Activated B cell treated with CpG ODN at 0.5 μM for 24 hours (primary cell): ENCODE measurements around the gene MMP12. TPM values are rescaled to one million over a fixed set of nuclear protein-coding genes. Genes with fewer than 3 reads are reported as not detected.

Experiments used
- ATAC-seq: fragments of 200-7000 bp; cut with Tn5 transposase; one replicate; pipeline ENCODE4 v1.10.0; 2021; ENCODE audit warnings: low read depth, mild to moderate bottlenecking, moderate library complexity
- CTCF ChIA-PET: fragments of 350-600 bp; sonication (Branson Sonifier 250); formaldehyde crosslinking; loops from one replicate; lab custom pipeline; 2021; ENCODE audit warnings: antibody characterized with exemption; lab: Charles Lee
- POLR2A ChIA-PET: fragments of 350-600 bp; sonication (Branson Sonifier 250); formaldehyde crosslinking; loops from one replicate; lab custom pipeline; 2021; ENCODE audit warnings: antibody characterized with exemption; lab: Charles Lee
- DNase-seq: peaks from one replicate; pipeline ENCODE4 v3.0.0; 2022
- H3K27ac Mint-ChIP-seq: one replicate; pipeline ENCODE4 v1.8.0; 2020; ENCODE audit warnings: mixed read lengths
- H3K27me3 Mint-ChIP-seq: one replicate; pipeline ENCODE4 v1.8.0; 2021; ENCODE audit warnings: mixed read lengths
- H3K36me3 Mint-ChIP-seq: one replicate; pipeline ENCODE4 v1.8.0; 2021; ENCODE audit warnings: low read depth, mixed read lengths
- H3K4me1 Mint-ChIP-seq: one replicate; pipeline ENCODE4 v1.8.0; 2021; ENCODE audit warnings: mixed read lengths
- H3K4me3 Mint-ChIP-seq: one replicate; pipeline ENCODE4 v1.8.0; 2020; ENCODE audit warnings: mild to moderate bottlenecking, mixed read lengths
- H3K9me3 Mint-ChIP-seq: one replicate; pipeline ENCODE4 v1.8.0; 2020; ENCODE audit warnings: mixed read lengths
- intact Hi-C: fragments of 100-400 bp; cut with micrococcal nuclease; formaldehyde crosslinking; loops from one replicate; pipeline ENCODE4 v1.15.1; 2024
- total RNA-seq: library from RNA; stranded (reverse); gene quantifications from 2 replicates; pipeline ENCODE4 v1.2.3, GENCODE V29; 2022
- TF ChIP-seq, protein P1 (sequence below): fragments of 200-600 bp; IDR thresholded peaks from one replicate; pipeline ENCODE4 v1.8.0; 2022; ENCODE audit warnings: antibody characterized with exemption, mild to moderate bottlenecking

Gene MMP12
- total RNA-seq, 1 donor from 2014 or later: not detected

DNA sequence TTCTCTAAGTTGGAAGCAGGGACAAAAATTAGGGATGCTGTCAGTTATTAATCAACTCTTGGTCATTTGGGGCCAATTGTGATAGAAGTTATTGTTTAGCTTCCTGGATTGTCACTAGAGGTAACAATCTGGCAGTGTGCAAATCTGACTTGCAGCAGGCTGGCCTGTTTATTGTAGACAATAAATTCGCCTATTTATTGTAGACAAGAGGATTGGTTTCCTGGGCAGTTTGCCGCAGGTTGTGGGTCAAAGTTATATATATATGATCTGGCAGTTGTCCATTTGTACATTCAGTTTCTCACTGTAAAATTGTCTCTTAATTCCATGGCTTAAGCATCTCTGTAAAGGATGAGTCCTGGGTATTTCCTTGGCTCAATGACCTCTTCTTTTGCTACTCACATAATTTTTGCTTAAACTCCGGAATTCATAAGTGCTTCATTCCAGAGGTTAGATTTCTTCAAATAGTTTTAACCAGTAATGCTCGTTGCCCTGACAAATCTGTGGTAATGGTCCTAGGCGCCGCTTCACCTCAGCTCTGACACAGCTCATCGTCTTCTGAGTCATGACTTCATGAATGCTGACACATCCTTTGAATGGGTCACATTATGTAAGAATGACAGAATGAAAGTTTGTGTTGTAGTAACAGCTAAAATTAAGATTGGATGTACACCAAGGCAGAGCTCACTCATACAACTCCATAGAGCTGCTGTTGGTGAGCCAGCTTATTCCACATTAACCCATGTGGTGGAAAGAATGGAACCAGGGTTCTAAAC lies 23.6 kb downstream of the MMP12 start:
- CTCF ChIA-PET: no interaction called here
- H3K36me3 Mint-ChIP-seq: no peaks in the 10 kb centered on the region
- peaks cover 7% of the 10 kb centered on the region for H3K27me3 Mint-ChIP-seq
- TF ChIP-seq, protein P1, sequence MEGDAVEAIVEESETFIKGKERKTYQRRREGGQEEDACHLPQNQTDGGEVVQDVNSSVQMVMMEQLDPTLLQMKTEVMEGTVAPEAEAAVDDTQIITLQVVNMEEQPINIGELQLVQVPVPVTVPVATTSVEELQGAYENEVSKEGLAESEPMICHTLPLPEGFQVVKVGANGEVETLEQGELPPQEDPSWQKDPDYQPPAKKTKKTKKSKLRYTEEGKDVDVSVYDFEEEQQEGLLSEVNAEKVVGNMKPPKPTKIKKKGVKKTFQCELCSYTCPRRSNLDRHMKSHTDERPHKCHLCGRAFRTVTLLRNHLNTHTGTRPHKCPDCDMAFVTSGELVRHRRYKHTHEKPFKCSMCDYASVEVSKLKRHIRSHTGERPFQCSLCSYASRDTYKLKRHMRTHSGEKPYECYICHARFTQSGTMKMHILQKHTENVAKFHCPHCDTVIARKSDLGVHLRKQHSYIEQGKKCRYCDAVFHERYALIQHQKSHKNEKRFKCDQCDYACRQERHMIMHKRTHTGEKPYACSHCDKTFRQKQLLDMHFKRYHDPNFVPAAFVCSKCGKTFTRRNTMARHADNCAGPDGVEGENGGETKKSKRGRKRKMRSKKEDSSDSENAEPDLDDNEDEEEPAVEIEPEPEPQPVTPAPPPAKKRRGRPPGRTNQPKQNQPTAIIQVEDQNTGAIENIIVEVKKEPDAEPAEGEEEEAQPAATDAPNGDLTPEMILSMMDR: no peak
- intact Hi-C loops: no loop called here
- no peak for ATAC-seq
- H3K4me1 Mint-ChIP-seq: no peaks in the 10 kb centered on the region
- no peaks in the 10 kb centered on the region for H3K9me3 Mint-ChIP-seq
- no peak overlapping the region for H3K4me3 Mint-ChIP-seq
- DNase-seq: no peak
- POLR2A ChIA-PET: no interaction called here
- no peak overlapping the region for H3K27ac Mint-ChIP-seq

DNA sequence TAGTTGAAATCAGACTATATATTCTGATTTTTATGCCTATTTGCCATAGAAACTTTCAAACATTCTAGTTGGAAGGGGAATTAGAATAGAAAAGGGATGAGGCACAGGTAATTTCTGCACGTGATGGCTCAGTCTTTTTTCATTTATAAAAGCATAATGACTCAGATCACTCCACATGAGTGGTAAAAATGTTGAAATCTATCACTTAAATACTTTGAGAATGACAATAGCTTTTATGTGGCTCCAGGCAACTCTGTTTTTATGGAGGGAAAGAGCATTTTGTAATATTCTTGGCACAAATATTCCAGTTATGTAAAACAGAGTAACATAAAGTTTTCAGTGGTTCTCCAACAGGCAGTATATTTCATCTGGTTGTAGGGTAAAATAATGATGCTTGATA lies 25.5 kb downstream of the MMP12 start:
- no peaks in the 10 kb centered on the region for H3K36me3 Mint-ChIP-seq
- TF ChIP-seq, protein P1: no peak
- H3K4me3 Mint-ChIP-seq: no peak overlapping the region
- no peaks in the 10 kb centered on the region for H3K4me1 Mint-ChIP-seq
- no peak for ATAC-seq
- ChIA-PET POLR2A (no interaction called here), CTCF (no interaction called here)
- peaks cover 10% of the 10 kb centered on the region for H3K27me3 Mint-ChIP-seq
- no peak for DNase-seq
- H3K9me3 Mint-ChIP-seq: no peaks in the 10 kb centered on the region
- H3K27ac Mint-ChIP-seq: no peak overlapping the region
- intact Hi-C loops: no loop called here

DNA sequence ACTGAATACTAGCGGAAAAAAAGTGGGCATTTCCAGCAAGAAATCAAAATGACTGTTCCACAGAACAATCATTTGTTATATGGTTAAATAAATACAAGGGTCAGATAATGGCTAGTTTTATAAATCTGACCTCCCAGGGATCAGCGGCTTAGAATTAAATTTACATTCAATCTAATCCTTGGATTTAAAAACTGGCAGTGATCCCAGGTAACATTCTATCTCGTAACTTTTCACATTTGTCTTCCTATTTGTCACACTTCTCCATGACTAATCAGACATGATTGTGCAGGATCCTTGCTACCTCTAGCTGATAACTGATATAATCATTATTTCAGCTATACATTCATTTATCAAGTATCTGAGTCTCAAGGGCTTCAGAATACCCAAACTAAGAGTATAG lies 28.5 kb downstream of the MMP12 start:
- H3K4me3 Mint-ChIP-seq: no peak overlapping the region
- CTCF ChIA-PET: no interaction called here
- DNase-seq (no peak), ATAC-seq (no peak)
- POLR2A ChIA-PET: no interaction called here
- TF ChIP-seq, protein P1: no peak
- H3K27me3 Mint-ChIP-seq: peaks cover 14% of the 10 kb centered on the region
- no peaks in the 10 kb centered on the region for H3K4me1 Mint-ChIP-seq
- H3K27ac Mint-ChIP-seq: no peak overlapping the region
- H3K9me3 Mint-ChIP-seq: no peaks in the 10 kb centered on the region
- H3K36me3 Mint-ChIP-seq: no peaks in the 10 kb centered on the region
- intact Hi-C loops: no loop called here

DNA sequence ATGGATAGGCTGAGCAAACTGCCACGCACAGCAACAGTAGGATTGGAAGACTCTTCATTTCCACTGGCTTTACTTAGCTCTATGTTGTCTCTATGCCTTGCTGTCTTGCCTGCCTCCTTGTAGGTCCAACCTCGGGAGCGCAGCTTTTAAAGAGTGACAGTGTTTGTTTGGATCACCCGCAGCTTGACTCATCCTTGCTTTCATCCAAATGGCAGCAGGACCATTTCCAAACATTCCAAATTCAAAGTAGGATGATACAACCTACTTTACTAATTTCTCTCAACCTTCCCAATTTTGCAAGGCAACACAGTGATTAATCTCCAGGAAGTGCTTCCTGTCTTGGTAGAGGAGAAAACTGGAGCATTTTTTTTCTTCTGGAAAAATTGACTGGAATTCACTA lies 31.3 kb downstream of the MMP12 start, which contains the start of gene MMP3:
Gene MMP3 (minus strand): TSS at position 121 of the 400 bp plus-strand sequence. CDS start 63 bp downstream, at position 58.
- CTCF ChIA-PET: no interaction called here
- H3K27me3 Mint-ChIP-seq: peaks cover 9% of the 10 kb centered on the region
- ATAC-seq (no peak), DNase-seq (no peak)
- POLR2A ChIA-PET: no interaction called here
- no peaks in the 10 kb centered on the region for H3K9me3 Mint-ChIP-seq
- H3K36me3 Mint-ChIP-seq: no peaks in the 10 kb centered on the region
- no peak within 1 kb of the TSS for H3K4me3 Mint-ChIP-seq
- H3K27ac Mint-ChIP-seq: no peak within 1 kb of the TSS
- TF ChIP-seq, protein P1: no peak
- intact Hi-C loops: no loop called here
- H3K4me1 Mint-ChIP-seq: no peaks in the 10 kb centered on the region

DNA sequence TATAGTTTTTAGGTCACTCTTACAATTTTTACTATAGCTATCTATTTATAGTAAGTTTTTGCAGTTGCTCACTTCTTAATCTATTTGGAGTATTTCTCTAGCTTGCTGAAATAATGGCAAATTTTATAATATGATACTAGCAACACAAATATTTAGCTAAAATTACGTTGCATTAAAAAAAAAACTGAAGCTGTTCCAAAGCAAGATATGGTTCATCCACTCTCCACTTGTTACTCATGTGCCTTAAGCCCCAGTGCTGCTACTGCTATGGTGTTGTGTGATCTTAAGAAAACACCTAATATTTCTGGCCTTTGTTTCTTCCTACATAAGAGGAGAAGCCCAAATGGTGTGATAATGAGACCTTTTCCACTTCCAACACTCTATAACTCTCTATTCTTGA lies 31.9 kb downstream of the MMP12 start:
- intact Hi-C loops: no loop called here
- Mint-ChIP-seq H3K9me3 (no peaks in the 10 kb centered on the region), H3K4me3 (no peak overlapping the region), H3K4me1 (no peaks in the 10 kb centered on the region), H3K36me3 (no peaks in the 10 kb centered on the region), H3K27ac (no peak overlapping the region), H3K27me3 (peaks cover 9% of the 10 kb centered on the region)
- DNase-seq (no peak), ATAC-seq (no peak)
- ChIA-PET POLR2A (no interaction called here), CTCF (no interaction called here)
- TF ChIP-seq, protein P1: no peak
